Ectodermal cell (in vitro differentiated cells): ENCODE data around the gene ARF1.

Experiments
- H3K27ac ChIP-seq: 2 replicates; pipeline ENCODE4 v1.7.0; 2013; ENCODE audit warnings: mild to moderate bottlenecking, low read depth, low read length; ENCODE audit not compliant: insufficient read depth, poor library complexity, severe bottlenecking
- H3K27me3 ChIP-seq: 2 replicates; pipeline ENCODE4 v1.7.0; 2013; ENCODE audit warnings: mild to moderate bottlenecking, low read length; ENCODE audit not compliant: insufficient read depth, control insufficient read depth, poor library complexity, severe bottlenecking
- H3K36me3 ChIP-seq: one replicate; pipeline ENCODE4 v1.7.0; 2013; ENCODE audit warnings: low read length; ENCODE audit not compliant: control insufficient read depth, insufficient read depth
- H3K4me1 ChIP-seq: one replicate; pipeline ENCODE4 v1.7.0; 2013; ENCODE audit warnings: low read length; ENCODE audit not compliant: control insufficient read depth, insufficient read depth
- H3K4me3 ChIP-seq: 2 replicates; pipeline ENCODE4 v1.7.0; 2013; ENCODE audit warnings: low read depth, low read length, control low read depth; ENCODE audit not compliant: insufficient read depth
- H3K9me3 ChIP-seq: 2 replicates; pipeline ENCODE4 v1.7.0; 2013; ENCODE audit warnings: mild to moderate bottlenecking, low read length, moderate library complexity; ENCODE audit not compliant: control insufficient read depth
- WGBS, 2 experiments: methylation state at CpG; one replicate each; pipeline ENCODE4 v1.1.7; 2013; ENCODE audit warnings: missing lambda C conversion rate in 2 of 2; 5-methylcytosine and 5-hydroxymethylcytosine counted together

The ARF1 gene

GRCh38 chr1:228104526-228105269 is 22.2 kb downstream of the ARF1 start:
- no peak overlapping the region for H3K4me3 ChIP-seq
- peaks cover 13% of the 10 kb centered on the region for H3K36me3 ChIP-seq
- no peak overlapping the region for H3K27ac ChIP-seq
- 92% methylated on average over 7 of the region's 7 CpGs for WGBS, 2 experiments
- H3K9me3 ChIP-seq, result no peaks in the 10 kb centered on the region
- peaks cover 2% of the 10 kb centered on the region for H3K27me3 ChIP-seq
- no peaks in the 10 kb centered on the region for H3K4me1 ChIP-seq

- H3K9me3 ChIP-seq, result no peaks in the 10 kb centered on the region
- peaks cover 10% of the 10 kb centered on the region for H3K27me3 ChIP-seq
- WGBS, 2 experiments, result 90 to 94% methylated on average over 9 of the region's 9 CpGs
- H3K4me3 ChIP-seq, result no peak overlapping the region
- no peak overlapping the region for H3K27ac ChIP-seq
- peaks cover 9% of the 10 kb centered on the region for H3K36me3 ChIP-seq
- peaks cover 7% of the 10 kb centered on the region for H3K4me1 ChIP-seq
Observed at GRCh38 chr1:228105270-228105995, 22.9 kb downstream of the ARF1 start.

GRCh38 chr1:228105996-228106799 is 23.7 kb downstream of the ARF1 start:
- peaks cover 7% of the 10 kb centered on the region for H3K4me1 ChIP-seq
- H3K9me3 ChIP-seq, result no peaks in the 10 kb centered on the region
- WGBS, 2 experiments, result 93 to 94% methylated on average over 8 of the region's 8 CpGs
- no peak overlapping the region for H3K27ac ChIP-seq
- H3K4me3 ChIP-seq, result no peak overlapping the region
- H3K36me3 ChIP-seq, result peaks cover 5% of the 10 kb centered on the region
- H3K27me3 ChIP-seq, result peaks cover 15% of the 10 kb centered on the region

GRCh38 chr1:228106800-228107054 is 24.2 kb downstream of the ARF1 start:
- peaks cover 5% of the 10 kb centered on the region for H3K36me3 ChIP-seq
- no peak overlapping the region for H3K27ac ChIP-seq
- no peaks in the 10 kb centered on the region for H3K9me3 ChIP-seq
- peaks cover 7% of the 10 kb centered on the region for H3K4me1 ChIP-seq
- H3K27me3 ChIP-seq, result peaks cover 15% of the 10 kb centered on the region
- no peak overlapping the region for H3K4me3 ChIP-seq
- 95 to 96% methylated on average over 9 of the region's 9 CpGs for WGBS, 2 experiments

- Histone ChIP-seq H3K27me3 (peaks cover 15% of the 10 kb centered on the region), H3K9me3 (no peaks in the 10 kb centered on the region), H3K4me3 (no peak overlapping the region), H3K4me1 (peaks cover 7% of the 10 kb centered on the region), H3K36me3 (peaks cover 5% of the 10 kb centered on the region), H3K27ac (no peak overlapping the region)
- WGBS, 2 experiments, result 96% methylated on average over 19 of the region's 19 CpGs
Observed at GRCh38 chr1:228107636-228108035, 25.1 kb downstream of the ARF1 start.

GRCh38 chr1:228108055-228108690 is 25.7 kb downstream of the ARF1 start:
- Histone ChIP-seq H3K27me3 (peaks cover 15% of the 10 kb centered on the region), H3K4me3 (peak overlapping the region; percentile 79), H3K27ac (no peak overlapping the region), H3K36me3 (peaks cover 5% of the 10 kb centered on the region), H3K4me1 (peaks cover 7% of the 10 kb centered on the region), H3K9me3 (no peaks in the 10 kb centered on the region)
- WGBS, 2 experiments, result 88 to 90% methylated on average over 11 of the region's 11 CpGs

- Histone ChIP-seq H3K27me3 (peaks cover 15% of the 10 kb centered on the region), H3K4me1 (peaks cover 7% of the 10 kb centered on the region), H3K27ac (peak overlapping the region; percentile 20), H3K9me3 (no peaks in the 10 kb centered on the region), H3K4me3 (peak overlapping the region; percentile 79), H3K36me3 (peaks cover 5% of the 10 kb centered on the region)
- WGBS, 2 experiments, result 11 to 12% methylated on average over 8 of the region's 8 CpGs
Observed at GRCh38 chr1:228108742-228109072, 26.2 kb downstream of the ARF1 start.

- H3K4me1 ChIP-seq, result peaks cover 7% of the 10 kb centered on the region
- H3K4me3 ChIP-seq, result peak within 1 kb of the TSS; percentile 79
- H3K9me3 ChIP-seq, result no peaks in the 10 kb centered on the region
- H3K27ac ChIP-seq, result peak within 1 kb of the TSS; percentile 20
- H3K36me3 ChIP-seq, result peaks cover 5% of the 10 kb centered on the region
- WGBS, 2 experiments, result 1% methylated on average over 66 of the region's 66 CpGs
- peaks cover 15% of the 10 kb centered on the region for H3K27me3 ChIP-seq
Observed at GRCh38 chr1:228109073-228109961, 26.8 kb downstream of the ARF1 start, which contains the start of gene MRPL55. TSS of gene MRPL55 (minus strand) at chr1:228109299. CDS start at chr1:228108260, 1,039 bp downstream.

GRCh38 chr1:228109962-228110488 is 27.5 kb downstream of the ARF1 start:
- H3K36me3 ChIP-seq, result peaks cover 5% of the 10 kb centered on the region
- peak overlapping the region; percentile 79 for H3K4me3 ChIP-seq
- no peak overlapping the region for H3K27ac ChIP-seq
- peaks cover 15% of the 10 kb centered on the region for H3K27me3 ChIP-seq
- H3K9me3 ChIP-seq, result no peaks in the 10 kb centered on the region
- 50 to 51% methylated on average over 15 of the region's 15 CpGs for WGBS, 2 experiments
- H3K4me1 ChIP-seq, result peaks cover 7% of the 10 kb centered on the region
